Vagina (tissue), 2 donors: ENCODE data around the gene USP49.

ENCODE experiments used
- POLR2AphosphoS5 ChIP-seq, 2 donors: sonication (generic); formaldehyde crosslinking; IDR thresholded peaks; one replicate each; pipeline ENCODE4 v1.9.0; 2017; ENCODE audit warnings: antibody characterized with exemption in 2 of 2, mild to moderate bottlenecking in 2 of 2, low read depth in 1 of 2; ENCODE audit not compliant: insufficient read depth in 1 of 2
- TF ChIP-seq, protein P1 (sequence below), 3 experiments: fragments of 450-650 bp in 2 of 3; fragments of 200-600 bp in 1 of 3; sonication (generic) in 1 of 3; IDR thresholded peaks; one replicate each; pipeline ENCODE4 v1.5.1; 2017 to 2019; ENCODE audit warnings: antibody characterized with exemption in 3 of 3, mild to moderate bottlenecking in 2 of 3, moderate library complexity in 2 of 3

GRCh38 chr6:41747256-41748101, 147.7 kb downstream of the USP49 start, which contains the start of gene PGC:
- TF ChIP-seq, protein P1, sequence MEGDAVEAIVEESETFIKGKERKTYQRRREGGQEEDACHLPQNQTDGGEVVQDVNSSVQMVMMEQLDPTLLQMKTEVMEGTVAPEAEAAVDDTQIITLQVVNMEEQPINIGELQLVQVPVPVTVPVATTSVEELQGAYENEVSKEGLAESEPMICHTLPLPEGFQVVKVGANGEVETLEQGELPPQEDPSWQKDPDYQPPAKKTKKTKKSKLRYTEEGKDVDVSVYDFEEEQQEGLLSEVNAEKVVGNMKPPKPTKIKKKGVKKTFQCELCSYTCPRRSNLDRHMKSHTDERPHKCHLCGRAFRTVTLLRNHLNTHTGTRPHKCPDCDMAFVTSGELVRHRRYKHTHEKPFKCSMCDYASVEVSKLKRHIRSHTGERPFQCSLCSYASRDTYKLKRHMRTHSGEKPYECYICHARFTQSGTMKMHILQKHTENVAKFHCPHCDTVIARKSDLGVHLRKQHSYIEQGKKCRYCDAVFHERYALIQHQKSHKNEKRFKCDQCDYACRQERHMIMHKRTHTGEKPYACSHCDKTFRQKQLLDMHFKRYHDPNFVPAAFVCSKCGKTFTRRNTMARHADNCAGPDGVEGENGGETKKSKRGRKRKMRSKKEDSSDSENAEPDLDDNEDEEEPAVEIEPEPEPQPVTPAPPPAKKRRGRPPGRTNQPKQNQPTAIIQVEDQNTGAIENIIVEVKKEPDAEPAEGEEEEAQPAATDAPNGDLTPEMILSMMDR (IDR thresholded peaks at IDR 0.05) = no peak
- TF ChIP-seq POLR2AphosphoS5 (IDR thresholded peaks at IDR 0.05; ENCODE audit: insufficient read depth in 1 of 2, low read depth in 1 of 2) = no peak
